SK-N-SH (cell line): ENCODE data around the gene PPP1R3G. TPM values are rescaled to one million over a fixed set of nuclear protein-coding genes. Genes with fewer than 3 reads are reported as not detected.

Source experiments
- CTCF ChIA-PET: fragments of 300-600, 350-600 bp; formaldehyde crosslinking; extraction: SDS; loops from one replicate; lab custom pipeline; 2021; lab: Yijun Ruan, JAX
- POLR2A ChIA-PET: fragments of 350-600 bp; sonication (Branson Sonifier 250); formaldehyde crosslinking; extraction: SDS; loops from one replicate; lab custom pipeline; 2020; ENCODE audit warnings: antibody characterized with exemption, inconsistent platforms; lab: Yijun Ruan, JAX
- DNase-seq: peaks from one replicate; pipeline ENCODE4 v3.0.0; 2012
- H2AFZ ChIP-seq: fragments of 200-600 bp; sonication (generic); 2 replicates; pipeline ENCODE4 v1.8.1; 2016; ENCODE audit warnings: antibody characterized with exemption, mild to moderate bottlenecking, low read depth
- H3F3A ChIP-seq: fragments of 200-600 bp; sonication (generic); replicated peaks from 2 replicates; pipeline ENCODE3; 2016; ENCODE audit warnings: antibody characterized with exemption, mild to moderate bottlenecking; ENCODE audit not compliant: insufficient read depth
- H3K27ac ChIP-seq, 2 experiments: fragments of 200-500 bp in 1 of 2; fragments of 200-600 bp in 1 of 2; sonication (Bioruptor generic) in 1 of 2; sonication (generic), shearing (Covaris generic) in 1 of 2; 2 replicates each; pipeline versions ENCODE4 v1.5.1 to v1.6.1; 2014 to 2016; ENCODE audit warnings: low read depth in 2 of 2, inconsistent platforms in 1 of 2, low read length in 1 of 2, mild to moderate bottlenecking in 1 of 2, mixed read lengths in 1 of 2
- H3K27me3 ChIP-seq: fragments of 200-600 bp; sonication (generic), shearing (Covaris generic); 2 replicates; pipeline ENCODE4 v1.6.1; 2016; ENCODE audit warnings: mixed run types; ENCODE audit not compliant: insufficient read depth
- H3K36me3 ChIP-seq, 2 experiments: fragments of 200-500 bp in 1 of 2; fragments of 200-600 bp in 1 of 2; sonication (Bioruptor generic) in 1 of 2; sonication (generic) in 1 of 2; replicated peaks in 1 of 2; 2 replicates each; pipeline versions ENCODE3 to v1.5.1; 2014 to 2016; ENCODE audit warnings: low read length in 1 of 2, mild to moderate bottlenecking in 1 of 2; ENCODE audit not compliant: insufficient read depth in 2 of 2, control insufficient read depth in 1 of 2
- H3K4me1 ChIP-seq, 2 experiments: fragments of 200-500 bp in 1 of 2; fragments of 200-600 bp in 1 of 2; sonication (Bioruptor generic) in 1 of 2; sonication (generic), shearing (Covaris generic) in 1 of 2; 2 replicates each; pipeline versions ENCODE4 v1.5.1 to v1.6.1; 2014 to 2016; ENCODE audit warnings: low read depth in 1 of 2, low read length in 1 of 2, mixed run types in 1 of 2; ENCODE audit not compliant: insufficient read depth in 2 of 2, control insufficient read depth in 1 of 2
- H3K4me2 ChIP-seq: fragments of 200-600 bp; sonication (generic), shearing (Covaris generic); 2 replicates; pipeline ENCODE4 v1.6.1; 2017; ENCODE audit warnings: mixed run types
- H3K4me3 ChIP-seq, 2 experiments: fragments of 200-500 bp in 1 of 2; fragments of 200-600 bp in 1 of 2; sonication (Bioruptor generic) in 1 of 2; sonication (generic), shearing (Covaris generic) in 1 of 2; 2 replicates each; pipeline versions ENCODE4 v1.5.1 to v1.8.1; 2014 to 2016; ENCODE audit warnings: low read depth in 2 of 2, inconsistent platforms in 1 of 2, low read length in 1 of 2, mild to moderate bottlenecking in 1 of 2, mixed read lengths in 1 of 2, moderate library complexity in 1 of 2
- H3K79me2 ChIP-seq: fragments of 200-600 bp; sonication (generic); 2 replicates; pipeline ENCODE4 v1.8.1; 2017; ENCODE audit warnings: mild to moderate bottlenecking; ENCODE audit not compliant: insufficient read depth
- H3K9ac ChIP-seq: fragments of 200-600 bp; sonication (generic); 2 replicates; pipeline ENCODE4 v1.6.1; 2017; ENCODE audit warnings: mixed run types
- H3K9me2 ChIP-seq: fragments of 200-600 bp; sonication (generic); 2 replicates; pipeline ENCODE4 v1.6.1; 2017; ENCODE audit warnings: mixed run types
- H3K9me3 ChIP-seq: fragments of 200-600 bp; sonication (generic); 2 replicates; pipeline ENCODE4 v1.6.1; 2017; ENCODE audit warnings: mixed run types, mild to moderate bottlenecking, moderate library complexity
- H4K20me1 ChIP-seq: fragments of 200-600 bp; sonication (generic); 2 replicates; pipeline ENCODE4 v1.6.1; 2017; ENCODE audit warnings: mild to moderate bottlenecking, mixed run types; ENCODE audit not compliant: insufficient read depth
- GABPA ChIP-seq: IDR thresholded peaks from 2 replicates; pipeline ENCODE4 v1.4.0; 2012; ENCODE audit warnings: low read depth, mild to moderate bottlenecking
- MXI1 ChIP-seq: IDR thresholded peaks from 2 replicates; pipeline ENCODE4 v1.6.1; 2012; ENCODE audit warnings: mild to moderate bottlenecking, low read depth, low read length, improper control_type of control experiment
- RCOR1 ChIP-seq: fragments of 150-350 bp; IDR thresholded peaks from 2 replicates; pipeline ENCODE4 v1.6.1; 2017; ENCODE audit warnings: antibody characterized with exemption, low read length
- RFX5 ChIP-seq: IDR thresholded peaks from 2 replicates; pipeline ENCODE4 v1.6.1; 2012; ENCODE audit warnings: mild to moderate bottlenecking, improper control_type of control experiment, low read length
- ZBTB33 ChIP-seq: IDR thresholded peaks from 2 replicates; pipeline ENCODE4 v1.4.0; 2012; ENCODE audit warnings: low read depth, borderline replicate concordance
- WGBS: methylation state at CpG from one replicate; pipeline ENCODE4 v1.1.6; 2017; ENCODE audit warnings: low lambda C conversion rate; 5-methylcytosine and 5-hydroxymethylcytosine counted together
- polyA plus RNA-seq, 3 experiments: library from polyadenylated mRNA; depleted of rRNA; stranded (reverse); fragments of >200 nt; gene quantifications; 2 replicates each; pipeline ENCODE4 v1.2.3, GENCODE V29; 2012
- TF ChIP-seq, protein P1 (sequence below): fragments of 200-600 bp; sonication (generic); IDR thresholded peaks from 2 replicates; pipeline ENCODE4 v1.6.1; 2017; ENCODE audit warnings: antibody characterized with exemption, mild to moderate bottlenecking, moderate library complexity

Gene PPP1R3G
- polyA plus RNA-seq, 1 of the 3 experiments (the other 2 are of a cell fraction): 0.10 TPM

GRCh38 chr6:5090603-5091002 lies 5.5 kb downstream of the PPP1R3G start:
- Histone ChIP-seq H3K27ac (no peak overlapping the region), H3K4me2 (no peak overlapping the region), H3F3A (no peaks in the 10 kb centered on the region), H3K4me1 (peaks cover 0 to 6% of the 10 kb centered on the region in 2 experiments; a peak in 1 of 4 replicates)
- TF ChIP-seq, protein P1, sequence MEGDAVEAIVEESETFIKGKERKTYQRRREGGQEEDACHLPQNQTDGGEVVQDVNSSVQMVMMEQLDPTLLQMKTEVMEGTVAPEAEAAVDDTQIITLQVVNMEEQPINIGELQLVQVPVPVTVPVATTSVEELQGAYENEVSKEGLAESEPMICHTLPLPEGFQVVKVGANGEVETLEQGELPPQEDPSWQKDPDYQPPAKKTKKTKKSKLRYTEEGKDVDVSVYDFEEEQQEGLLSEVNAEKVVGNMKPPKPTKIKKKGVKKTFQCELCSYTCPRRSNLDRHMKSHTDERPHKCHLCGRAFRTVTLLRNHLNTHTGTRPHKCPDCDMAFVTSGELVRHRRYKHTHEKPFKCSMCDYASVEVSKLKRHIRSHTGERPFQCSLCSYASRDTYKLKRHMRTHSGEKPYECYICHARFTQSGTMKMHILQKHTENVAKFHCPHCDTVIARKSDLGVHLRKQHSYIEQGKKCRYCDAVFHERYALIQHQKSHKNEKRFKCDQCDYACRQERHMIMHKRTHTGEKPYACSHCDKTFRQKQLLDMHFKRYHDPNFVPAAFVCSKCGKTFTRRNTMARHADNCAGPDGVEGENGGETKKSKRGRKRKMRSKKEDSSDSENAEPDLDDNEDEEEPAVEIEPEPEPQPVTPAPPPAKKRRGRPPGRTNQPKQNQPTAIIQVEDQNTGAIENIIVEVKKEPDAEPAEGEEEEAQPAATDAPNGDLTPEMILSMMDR: no peak
- TF ChIP-seq ZBTB33 (no peak), RFX5 (no peak)
- TF ChIP-seq, all 33 proteins: peak for 0
- Histone ChIP-seq H3K79me2 (no peaks in the 10 kb centered on the region), H3K9me3 (no peaks in the 10 kb centered on the region), H3K9ac (no peak overlapping the region), H3K9me2 (no peaks in the 10 kb centered on the region), H2AFZ (no peak overlapping the region), H4K20me1 (no peaks in the 10 kb centered on the region), H3K4me3 (no peak overlapping the region), H3K27me3 (no peaks in the 10 kb centered on the region), H3K36me3 (no peaks in the 10 kb centered on the region)
- CTCF ChIA-PET: no interaction called here
- DNase-seq: no peak
- POLR2A ChIA-PET: no interaction called here
- 84% methylated on average over 4 of the region's 7 CpGs for WGBS

- Histone ChIP-seq H3K4me2 (no peak overlapping the region), H3F3A (no peaks in the 10 kb centered on the region), H3K36me3 (no peaks in the 10 kb centered on the region), H3K9me2 (no peaks in the 10 kb centered on the region), H3K79me2 (no peaks in the 10 kb centered on the region), H3K4me3 (no peak overlapping the region), H3K27ac (no peak overlapping the region), H2AFZ (no peak overlapping the region), H3K4me1 (no peaks in the 10 kb centered on the region), H3K9me3 (no peaks in the 10 kb centered on the region), H4K20me1 (no peaks in the 10 kb centered on the region), H3K27me3 (no peaks in the 10 kb centered on the region), H3K9ac (no peak overlapping the region)
- ChIA-PET POLR2A (no interaction called here), CTCF (interaction anchor here (0.7 kb wide), 1 partner anchor 9 kb away, joined by 3 read pairs; no protein-coding TSS in a partner anchor)
- 87% methylated on average over 8 of the region's 10 CpGs for WGBS
- no peak for DNase-seq
- TF ChIP-seq MXI1 (no peak), RCOR1 (no peak), GABPA (no peak)
- TF ChIP-seq, all 33 proteins: peak for 0
Measured at GRCh38 chr6:5091210-5092069, 6.3 kb downstream of the PPP1R3G start.
